ENCODE data around the gene MAGI2. TPM values are rescaled to one million over a fixed set of nuclear protein-coding genes. Genes with fewer than 3 reads are reported as not detected.

MAGI2 gene
- total and polyA plus RNA-seq, 4 donors, result 0.37 to 4.1 (median 1.4) TPM

- no peak for DNase-seq (ENCODE audit: low spot score)
- no peaks in the 10 kb centered on the region for H3K9me3 ChIP-seq (ENCODE audit: control insufficient read depth in 4 of 4, low read length in 3 of 4)
- no peaks in the 10 kb centered on the region for H3K27me3 ChIP-seq (ENCODE audit: control insufficient read depth in 4 of 4, insufficient read depth in 4 of 4, low read length in 3 of 4)
- no peaks in the 10 kb centered on the region for H3K4me1 ChIP-seq (ENCODE audit: control insufficient read depth in 4 of 4, insufficient read depth in 4 of 4, low read length in 3 of 4)
- H3K9ac ChIP-seq (ENCODE audit: low read depth in 1 of 2, low read length in 2 of 2), result no peak overlapping the region
- WGBS, result 83% methylated on average over 2 of the region's 2 CpGs
- TF ChIP-seq FOXA2 (IDR thresholded peaks at IDR 0.05), result no peak
- TF ChIP-seq JUND (IDR thresholded peaks at IDR 0.05), result no peak
- TF ChIP-seq FOXA1 (IDR thresholded peaks at IDR 0.05), result no peak
- H3K27ac ChIP-seq (ENCODE audit: low read depth in 1 of 2, low read length in 2 of 2), result no peak overlapping the region
- no peaks in the 10 kb centered on the region for H3K36me3 ChIP-seq (ENCODE audit: control insufficient read depth in 4 of 4, insufficient read depth in 3 of 4, low read depth in 1 of 4, low read length in 3 of 4)
- H3K4me3 ChIP-seq (ENCODE audit: low read depth in 1 of 3, low read length in 3 of 3), result no peak overlapping the region
Measured at GRCh38 chr7:78386520-78386919, 1066.9 kb downstream of the MAGI2 start.

- no peaks in the 10 kb centered on the region for H3K27me3 ChIP-seq (ENCODE audit: control insufficient read depth in 4 of 4, insufficient read depth in 4 of 4, low read length in 3 of 4)
- no peak overlapping the region for H3K27ac ChIP-seq (ENCODE audit: low read depth in 1 of 2, low read length in 2 of 2)
- TF ChIP-seq HNF4G (IDR thresholded peaks at IDR 0.05) (no peak), GABPA (IDR thresholded peaks at IDR 0.05 in 1 of 2, conservative IDR thresholded peaks at IDR 0.05 in 1 of 2) (no peak), MAX (IDR thresholded peaks at IDR 0.05) (no peak), FOXA2 (IDR thresholded peaks at IDR 0.05) (no peak), ZBTB33 (IDR thresholded peaks at IDR 0.05) (no peak), SP1 (IDR thresholded peaks at IDR 0.05) (no peak), FOXA1 (IDR thresholded peaks at IDR 0.05) (no peak), RXRA (IDR thresholded peaks at IDR 0.05) (no peak), RAD21 (IDR thresholded peaks at IDR 0.05) (no peak), EGR1 (IDR thresholded peaks at IDR 0.05; ENCODE audit: low read depth in 2 of 2) (no peak), TAF1 (conservative IDR thresholded peaks at IDR 0.05) (no peak), YY1 (IDR thresholded peaks at IDR 0.05) (no peak)
- WGBS, result 71% methylated on average over 4 of the region's 4 CpGs
- H3K4me3 ChIP-seq (ENCODE audit: low read depth in 1 of 3, low read length in 3 of 3), result no peak overlapping the region
- H3K4me1 ChIP-seq (ENCODE audit: control insufficient read depth in 4 of 4, insufficient read depth in 4 of 4, low read length in 3 of 4), result no peaks in the 10 kb centered on the region
- no peaks in the 10 kb centered on the region for H3K36me3 ChIP-seq (ENCODE audit: control insufficient read depth in 4 of 4, insufficient read depth in 3 of 4, low read depth in 1 of 4, low read length in 3 of 4)
- no peak for DNase-seq (ENCODE audit: low spot score)
- H3K9ac ChIP-seq (ENCODE audit: low read depth in 1 of 2, low read length in 2 of 2), result no peak overlapping the region
- H3K9me3 ChIP-seq (ENCODE audit: control insufficient read depth in 4 of 4, low read length in 3 of 4), result no peaks in the 10 kb centered on the region
Measured at GRCh38 chr7:78383096-78383880, 1070.2 kb downstream of the MAGI2 start.

GRCh38 chr7:78379148-78379547, 1074.3 kb downstream of the MAGI2 start:
- no peak for DNase-seq (ENCODE audit: low spot score)
- H3K27ac ChIP-seq (ENCODE audit: low read depth in 1 of 2, low read length in 2 of 2), result no peak overlapping the region
- H3K9ac ChIP-seq (ENCODE audit: low read depth in 1 of 2, low read length in 2 of 2), result no peak overlapping the region
- H3K27me3 ChIP-seq (ENCODE audit: control insufficient read depth in 4 of 4, insufficient read depth in 4 of 4, low read length in 3 of 4), result no peaks in the 10 kb centered on the region
- H3K4me1 ChIP-seq (ENCODE audit: control insufficient read depth in 4 of 4, insufficient read depth in 4 of 4, low read length in 3 of 4), result no peaks in the 10 kb centered on the region
- TF ChIP-seq RXRA (IDR thresholded peaks at IDR 0.05) (no peak), EGR1 (IDR thresholded peaks at IDR 0.05; ENCODE audit: low read depth in 2 of 2) (no peak), JUND (IDR thresholded peaks at IDR 0.05) (no peak), MAX (IDR thresholded peaks at IDR 0.05) (no peak), GABPA (IDR thresholded peaks at IDR 0.05 in 1 of 2, conservative IDR thresholded peaks at IDR 0.05 in 1 of 2) (no peak), ZBTB33 (IDR thresholded peaks at IDR 0.05) (no peak), SP1 (IDR thresholded peaks at IDR 0.05) (no peak), ATF3 (IDR thresholded peaks at IDR 0.05) (no peak), NR2F2 (IDR thresholded peaks at IDR 0.05) (no peak), YY1 (IDR thresholded peaks at IDR 0.05) (no peak), HNF4A (conservative IDR thresholded peaks at IDR 0.05) (no peak), RAD21 (IDR thresholded peaks at IDR 0.05) (no peak), CTCF (IDR thresholded peaks at IDR 0.05; ENCODE audit: low read depth, low read length, missing input control) (no peak), HNF4G (IDR thresholded peaks at IDR 0.05) (no peak), FOXA2 (IDR thresholded peaks at IDR 0.05) (no peak)
- H3K4me3 ChIP-seq (ENCODE audit: low read depth in 1 of 3, low read length in 3 of 3), result no peak overlapping the region
- no peaks in the 10 kb centered on the region for H3K9me3 ChIP-seq (ENCODE audit: control insufficient read depth in 4 of 4, low read length in 3 of 4)
- 96% methylated on average over 1 of the region's 1 CpG for whole genome bisulfite sequencing
- no peaks in the 10 kb centered on the region for H3K36me3 ChIP-seq (ENCODE audit: control insufficient read depth in 4 of 4, insufficient read depth in 3 of 4, low read depth in 1 of 4, low read length in 3 of 4)

Data from liver (tissue), 9 donors.